IMR-90 (cell line): ENCODE measurements around the gene KIF18B. TPM values are rescaled to one million over a fixed set of nuclear protein-coding genes. Genes with fewer than 3 reads are reported as not detected.

Experiments used
- ATAC-seq: fragments of 200-7000 bp; cut with Tn5 transposase; 2 replicates; pipeline ENCODE4 v1.9.1; 2020; ENCODE audit warnings: low read depth, mild to moderate bottlenecking, moderate library complexity
- BruUV-seq: library from RNA; stranded (reverse); fragments of 400-500 nt; replicated peaks from 2 replicates; lab custom pipeline; 2021; lab: Mats Ljungman, UMichigan
- CTCF ChIA-PET: fragments of 300-600 bp; formaldehyde crosslinking; extraction: SDS; loops from one replicate; lab custom pipeline; 2021; ENCODE audit warnings: antibody characterized with exemption; lab: Yijun Ruan, JAX
- POLR2A ChIA-PET: fragments of 300-600 bp; sonication (Branson Sonifier 250); formaldehyde crosslinking; loops from one replicate; lab custom pipeline; 2022; ENCODE audit warnings: antibody characterized with exemption; ENCODE audit not compliant: unreplicated experiment; lab: Charles Lee
- DNase-seq: peaks from one replicate; pipeline ENCODE4 v3.0.0; 2013
- H2AFZ ChIP-seq: replicated peaks from 2 replicates; pipeline ENCODE3; 2013; ENCODE audit warnings: low read length, mild to moderate bottlenecking; ENCODE audit not compliant: poor library complexity
- H2AK5ac ChIP-seq: 2 replicates; pipeline ENCODE4 v1.6.1; 2013; ENCODE audit warnings: low read depth, low read length, inconsistent platforms
- H2AK9ac ChIP-seq: replicated peaks from 2 replicates; pipeline ENCODE3; 2013; ENCODE audit warnings: mild to moderate bottlenecking, low read depth, low read length, moderate library complexity; ENCODE audit not compliant: poor library complexity
- H2BK120ac ChIP-seq: 2 replicates; pipeline ENCODE4 v1.6.1; 2013; ENCODE audit warnings: low read depth, low read length, inconsistent platforms
- H2BK15ac ChIP-seq: 3 replicates; pipeline ENCODE4 v1.6.1; 2013; ENCODE audit warnings: low read depth, low read length, inconsistent platforms
- H2BK20ac ChIP-seq: 2 replicates; pipeline ENCODE4 v1.6.1; 2013; ENCODE audit warnings: low read depth, mild to moderate bottlenecking, inconsistent platforms, low read length, moderate library complexity
- H2BK5ac ChIP-seq: 2 replicates; pipeline ENCODE4 v1.6.1; 2013; ENCODE audit warnings: mild to moderate bottlenecking, low read depth, low read length, inconsistent platforms; ENCODE audit not compliant: poor library complexity, severe bottlenecking
- H3K14ac ChIP-seq: replicated peaks from 2 replicates; pipeline ENCODE4 v1.6.1; 2013; ENCODE audit warnings: low read depth, low read length, inconsistent platforms
- H3K18ac ChIP-seq: 2 replicates; pipeline ENCODE4 v1.6.1; 2013; ENCODE audit warnings: low read depth, low read length, control low read depth
- H3K23ac ChIP-seq: 2 replicates; pipeline ENCODE4 v1.6.1; 2013; ENCODE audit warnings: low read depth, low read length, inconsistent platforms
- H3K27ac ChIP-seq: 2 replicates; pipeline ENCODE4 v1.5.1; 2013; ENCODE audit warnings: mild to moderate bottlenecking, control low read depth, low read length; ENCODE audit not compliant: insufficient read depth
- H3K27me3 ChIP-seq: 2 replicates; pipeline ENCODE4 v1.6.1; 2013; ENCODE audit warnings: low read length; ENCODE audit not compliant: control insufficient read depth, insufficient read depth
- H3K36me3 ChIP-seq: 2 replicates; pipeline ENCODE4 v1.6.1; 2013; ENCODE audit warnings: low read length, mixed read lengths; ENCODE audit not compliant: control insufficient read depth, insufficient read depth
- H3K4ac ChIP-seq: 2 replicates; pipeline ENCODE4 v1.6.1; 2013; ENCODE audit warnings: low read depth, low read length, inconsistent platforms
- H3K4me1 ChIP-seq: 2 replicates; pipeline ENCODE4 v1.6.1; 2013; ENCODE audit warnings: low read length, mixed read lengths; ENCODE audit not compliant: control insufficient read depth, insufficient read depth
- H3K4me2 ChIP-seq: 2 replicates; pipeline ENCODE4 v1.6.1; 2013; ENCODE audit warnings: low read depth, mild to moderate bottlenecking, control low read depth, low read length, moderate library complexity
- H3K4me3 ChIP-seq: 2 replicates; pipeline ENCODE4 v1.5.1; 2013; ENCODE audit warnings: low read depth, mild to moderate bottlenecking, control low read depth, low read length, moderate library complexity; ENCODE audit not compliant: insufficient read depth
- H3K56ac ChIP-seq: 2 replicates; pipeline ENCODE4 v1.6.1; 2013; ENCODE audit warnings: low read length, inconsistent platforms; ENCODE audit not compliant: insufficient read depth; ENCODE audit errors: extremely low read depth
- H3K79me1 ChIP-seq, 2 experiments: 2 replicates each; pipeline ENCODE4 v1.6.1; 2013; ENCODE audit warnings: low read length in 2 of 2, inconsistent platforms in 1 of 2, low read depth in 1 of 2
- H3K9ac ChIP-seq: 2 replicates; pipeline ENCODE4 v1.6.1; 2013; ENCODE audit warnings: low read depth, low read length, control low read depth
- H3K9me1 ChIP-seq: 2 replicates; pipeline ENCODE4 v1.6.1; 2013; ENCODE audit warnings: low read length, inconsistent platforms; ENCODE audit not compliant: insufficient read depth
- H3K9me3 ChIP-seq: 2 replicates; pipeline ENCODE4 v1.6.1; 2013; ENCODE audit warnings: low read length; ENCODE audit not compliant: control insufficient read depth, insufficient read depth
- H4K20me1 ChIP-seq: 2 replicates; pipeline ENCODE4 v1.6.1; 2013; ENCODE audit warnings: low read length, inconsistent platforms; ENCODE audit not compliant: insufficient read depth
- H4K5ac ChIP-seq: 2 replicates; pipeline ENCODE4 v1.6.1; 2013; ENCODE audit warnings: mild to moderate bottlenecking, low read depth, low read length, control low read depth
- H4K8ac ChIP-seq, 2 experiments: 2 replicates each; pipeline ENCODE4 v1.6.1; 2013; ENCODE audit warnings: low read depth in 2 of 2, low read length in 2 of 2, control low read depth in 1 of 2, inconsistent platforms in 1 of 2
- H4K91ac ChIP-seq: 2 replicates; pipeline ENCODE4 v1.6.1; 2013; ENCODE audit warnings: low read depth, low read length, inconsistent platforms; ENCODE audit not compliant: insufficient read depth
- BHLHE40 ChIP-seq: fragments of 150-350 bp; IDR thresholded peaks from 2 replicates; pipeline ENCODE4 v1.6.1; 2016; ENCODE audit warnings: mild to moderate bottlenecking, low read depth, low read length
- CEBPB ChIP-seq: IDR thresholded peaks from 2 replicates; pipeline ENCODE4 v1.6.1; 2012; ENCODE audit warnings: low read depth, low read length, improper control_type of control experiment
- CHD1 ChIP-seq: IDR thresholded peaks from 2 replicates; pipeline ENCODE4 v1.6.1; 2012; ENCODE audit warnings: low read depth, low read length, improper control_type of control experiment
- MAFK ChIP-seq: IDR thresholded peaks from 2 replicates; pipeline ENCODE4 v1.6.1; 2012; ENCODE audit warnings: low read depth, low read length, improper control_type of control experiment
- MAZ ChIP-seq: IDR thresholded peaks from 2 replicates; pipeline ENCODE4 v1.6.1; 2012; ENCODE audit warnings: low read depth, mild to moderate bottlenecking, low read length, improper control_type of control experiment, moderate library complexity, borderline replicate concordance
- NFE2L2 ChIP-seq: fragments of 150-350 bp; IDR thresholded peaks from 2 replicates; pipeline ENCODE4 v1.6.1; 2016; ENCODE audit warnings: low read depth, mild to moderate bottlenecking, low read length
- POLR2A ChIP-seq: IDR thresholded peaks from 2 replicates; pipeline ENCODE4 v1.6.1; 2012; ENCODE audit warnings: mild to moderate bottlenecking, low read depth, low read length
- RCOR1 ChIP-seq: IDR thresholded peaks from 2 replicates; pipeline ENCODE4 v1.6.1; 2012; ENCODE audit warnings: mild to moderate bottlenecking, low read length, improper control_type of control experiment; ENCODE audit not compliant: insufficient replicate concordance
- RFX5 ChIP-seq: IDR thresholded peaks from 2 replicates; pipeline ENCODE4 v1.8.0; 2012; ENCODE audit warnings: low read depth, mild to moderate bottlenecking, low read length, moderate library complexity
- SMC3 ChIP-seq: fragments of 150-350 bp; IDR thresholded peaks from 2 replicates; pipeline ENCODE4 v1.6.1; 2016; ENCODE audit warnings: low read depth, mild to moderate bottlenecking, antibody characterized with exemption, low read length, moderate library complexity
- WGBS, 2 experiments: methylation state at CpG; one replicate each; pipeline versions ENCODE4 v1.1.5 to v1.1.7; 2013; ENCODE audit warnings: missing lambda C conversion rate in 2 of 2; ENCODE audit not compliant: insufficient read length in 1 of 2; ENCODE audit errors: extremely low coverage in 2 of 2; 5-methylcytosine and 5-hydroxymethylcytosine counted together
- dilution Hi-C: fragments of 300-500 bp; cut with HindIII; formaldehyde crosslinking; loops from one replicate; pipeline ENCODE4 v1.14.3; 2018; ENCODE audit warnings: low sequenced_read_pairs; ENCODE audit not compliant: unreplicated experiment
- in situ Hi-C: fragments of 300-500 bp; cut with MboI; formaldehyde crosslinking; loops from 3 replicates; pipeline ENCODE4 v1.14.3; 2019; ENCODE audit warnings: low sequenced_read_pairs, inconsistent platforms, mixed read lengths
- intact Hi-C: fragments of 100-400 bp; cut with micrococcal nuclease; formaldehyde crosslinking; loops from 2 replicates; pipeline ENCODE4 v1.10.0; 2022
- polyA plus RNA-seq, 3 experiments: library from polyadenylated mRNA; depleted of rRNA; stranded (reverse); fragments of >200 nt; gene quantifications; 2 replicates each; pipeline ENCODE4 v1.2.3, GENCODE V29; 2012; ENCODE audit warnings: low replicate concordance in 1 of 3
- total RNA-seq: library from RNA; depleted of rRNA; stranded (reverse); fragments of >200 nt; gene quantifications from 2 replicates; pipeline ENCODE4 v1.2.3, GENCODE V29; 2012
- TF ChIP-seq, protein P1 (sequence below): conservative IDR thresholded peaks from 2 replicates; pipeline ENCODE4 v1.5.1; 2012; ENCODE audit warnings: mild to moderate bottlenecking, low read depth, low read length, improper control_type of control experiment
- TF ChIP-seq, protein P2 (sequence below): fragments of 150-350 bp; IDR thresholded peaks from 2 replicates; pipeline ENCODE4 v1.6.1; 2017; ENCODE audit warnings: mild to moderate bottlenecking, antibody characterized with exemption, low read length, low read depth
- TF ChIP-seq, protein P3 (sequence below): fragments of 150-350 bp; IDR thresholded peaks from 2 replicates; pipeline ENCODE4 v1.6.1; 2016; ENCODE audit warnings: low read depth, mild to moderate bottlenecking, low read length, moderate library complexity, borderline replicate concordance

Gene KIF18B
- total and polyA plus RNA-seq, 2 of the 4 experiments (the other 2 are of a cell fraction): 1.3 to 16.0 TPM

DNA sequence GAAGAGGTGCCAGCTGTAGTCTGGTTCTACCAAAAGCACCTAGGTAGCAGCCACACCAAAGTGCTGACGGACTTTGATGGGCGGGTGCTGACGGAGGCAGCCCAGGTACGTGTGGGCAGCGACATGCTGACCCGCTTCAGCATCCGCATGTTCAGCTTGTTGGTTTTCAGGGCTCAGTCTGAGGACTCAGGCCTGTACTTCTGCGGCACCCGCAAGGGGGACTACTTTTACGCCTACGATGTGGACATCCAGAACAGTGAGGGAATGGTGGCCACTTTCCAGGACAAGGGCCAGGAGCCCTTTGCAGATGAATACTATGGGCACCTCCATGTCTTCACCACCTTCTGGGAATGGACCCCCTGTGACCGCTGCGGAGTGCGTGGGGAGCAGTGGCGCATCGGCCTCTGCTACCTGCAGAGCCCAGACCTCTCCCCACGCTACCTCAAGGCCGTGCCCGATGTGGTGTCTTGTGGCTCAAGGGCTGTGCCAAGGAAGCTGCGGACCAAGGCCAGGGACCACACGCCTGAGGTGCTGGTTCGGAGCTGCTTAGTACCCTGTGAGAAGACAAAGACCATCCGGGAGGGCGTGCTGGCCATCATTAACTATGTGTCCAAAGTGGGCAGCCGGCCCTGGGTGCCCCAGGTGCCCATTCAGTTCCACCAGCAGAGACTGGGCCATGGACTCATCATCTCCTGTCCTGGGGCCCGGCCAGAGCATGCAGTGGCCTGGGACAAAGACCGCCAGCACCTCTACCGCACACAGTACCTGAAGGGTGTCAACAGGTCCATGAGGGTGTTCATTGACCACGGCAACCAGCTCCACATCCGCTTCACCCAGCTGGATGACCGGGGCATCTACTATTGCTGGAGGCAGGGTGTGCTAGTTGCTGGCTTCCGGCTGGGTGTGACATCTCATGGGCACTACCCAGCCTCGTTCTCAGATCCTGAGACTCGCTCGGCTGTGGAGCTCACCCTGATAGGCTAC, 43.3 kb downstream of the KIF18B start:
- Histone ChIP-seq H2BK120ac (peak overlapping the region; percentile 100; the same call in 1 of the 2 replicates), H3K18ac (no peak overlapping the region), H3K9me1 (peaks cover 39% of the 10 kb centered on the region), H3K36me3 (no peaks in the 10 kb centered on the region), H3K9ac (no peak overlapping the region), H4K91ac (peak overlapping the region; percentile 98), H3K79me1 (peaks cover 0 to 16% of the 10 kb centered on the region in 2 experiments; a peak in 2 of 4 replicates), H3K14ac (peak overlapping the region; percentile 96; the same call in 1 of the 2 replicates), H3K27me3 (no peaks in the 10 kb centered on the region), H2AK9ac (no peak overlapping the region), H2BK5ac (no peak overlapping the region), H3K9me3 (no peaks in the 10 kb centered on the region), H3K4me2 (no peak overlapping the region), H3K27ac (no peak overlapping the region), H4K8ac (peak overlapping the region in 1 of 2 experiments; percentile 98; a peak in 1 of 4 replicates), H2AFZ (no peak overlapping the region), H4K5ac (no peak overlapping the region), H2BK20ac (peak overlapping the region; percentile 96; the same call in 1 of the 2 replicates), H3K4me3 (no peak overlapping the region), H2AK5ac (peak overlapping the region; percentile 97), H3K4me1 (peaks cover 31% of the 10 kb centered on the region), H4K20me1 (no peaks in the 10 kb centered on the region; the same call in 1 of the 2 replicates), H2BK15ac (peak overlapping the region; percentile 96; the same call in 2 of the 3 replicates), H3K23ac (peak overlapping the region; percentile 57; the same call in 1 of the 2 replicates), H3K4ac (peak overlapping the region; percentile 99), H3K56ac (no peak overlapping the region)
- dilution Hi-C loops (no loop called here), in situ Hi-C loops (no loop called here), intact Hi-C loops (no loop called here)
- CTCF ChIA-PET: no interaction called here
- WGBS, 2 experiments: 96% methylated on average over 29 of the region's 35 CpGs; no CpG with 5 or more reads in 1 of the 2 experiments
- POLR2A ChIA-PET: interaction anchor here (0.5 kb wide), 1 partner anchor 248 kb away, joined by 4 read pairs; no protein-coding TSS in a partner anchor
- DNase-seq (no peak), ATAC-seq (no peak)
- BruUV-seq: no TSS peak
- TF ChIP-seq NFE2L2 (no peak), BHLHE40 (no peak), MAZ (no peak), RCOR1 (no peak), SMC3 (no peak), CEBPB (no peak), RFX5 (no peak), POLR2A (no peak), CHD1 (no peak), MAFK (no peak)
- TF ChIP-seq, protein P1, sequence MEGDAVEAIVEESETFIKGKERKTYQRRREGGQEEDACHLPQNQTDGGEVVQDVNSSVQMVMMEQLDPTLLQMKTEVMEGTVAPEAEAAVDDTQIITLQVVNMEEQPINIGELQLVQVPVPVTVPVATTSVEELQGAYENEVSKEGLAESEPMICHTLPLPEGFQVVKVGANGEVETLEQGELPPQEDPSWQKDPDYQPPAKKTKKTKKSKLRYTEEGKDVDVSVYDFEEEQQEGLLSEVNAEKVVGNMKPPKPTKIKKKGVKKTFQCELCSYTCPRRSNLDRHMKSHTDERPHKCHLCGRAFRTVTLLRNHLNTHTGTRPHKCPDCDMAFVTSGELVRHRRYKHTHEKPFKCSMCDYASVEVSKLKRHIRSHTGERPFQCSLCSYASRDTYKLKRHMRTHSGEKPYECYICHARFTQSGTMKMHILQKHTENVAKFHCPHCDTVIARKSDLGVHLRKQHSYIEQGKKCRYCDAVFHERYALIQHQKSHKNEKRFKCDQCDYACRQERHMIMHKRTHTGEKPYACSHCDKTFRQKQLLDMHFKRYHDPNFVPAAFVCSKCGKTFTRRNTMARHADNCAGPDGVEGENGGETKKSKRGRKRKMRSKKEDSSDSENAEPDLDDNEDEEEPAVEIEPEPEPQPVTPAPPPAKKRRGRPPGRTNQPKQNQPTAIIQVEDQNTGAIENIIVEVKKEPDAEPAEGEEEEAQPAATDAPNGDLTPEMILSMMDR: no peak
- TF ChIP-seq, protein P2, sequence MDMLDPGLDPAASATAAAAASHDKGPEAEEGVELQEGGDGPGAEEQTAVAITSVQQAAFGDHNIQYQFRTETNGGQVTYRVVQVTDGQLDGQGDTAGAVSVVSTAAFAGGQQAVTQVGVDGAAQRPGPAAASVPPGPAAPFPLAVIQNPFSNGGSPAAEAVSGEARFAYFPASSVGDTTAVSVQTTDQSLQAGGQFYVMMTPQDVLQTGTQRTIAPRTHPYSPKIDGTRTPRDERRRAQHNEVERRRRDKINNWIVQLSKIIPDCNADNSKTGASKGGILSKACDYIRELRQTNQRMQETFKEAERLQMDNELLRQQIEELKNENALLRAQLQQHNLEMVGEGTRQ: no peak
- TF ChIP-seq, protein P3, sequence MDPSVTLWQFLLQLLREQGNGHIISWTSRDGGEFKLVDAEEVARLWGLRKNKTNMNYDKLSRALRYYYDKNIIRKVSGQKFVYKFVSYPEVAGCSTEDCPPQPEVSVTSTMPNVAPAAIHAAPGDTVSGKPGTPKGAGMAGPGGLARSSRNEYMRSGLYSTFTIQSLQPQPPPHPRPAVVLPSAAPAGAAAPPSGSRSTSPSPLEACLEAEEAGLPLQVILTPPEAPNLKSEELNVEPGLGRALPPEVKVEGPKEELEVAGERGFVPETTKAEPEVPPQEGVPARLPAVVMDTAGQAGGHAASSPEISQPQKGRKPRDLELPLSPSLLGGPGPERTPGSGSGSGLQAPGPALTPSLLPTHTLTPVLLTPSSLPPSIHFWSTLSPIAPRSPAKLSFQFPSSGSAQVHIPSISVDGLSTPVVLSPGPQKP: no peak
